D721Med (cell line): Measurements from ENCODE around the gene MUC5B.

ENCODE experiments used
- DNase-seq: peaks from one replicate; pipeline ENCODE4 v3.0.0; 2011; ENCODE audit warnings: low spot score; ENCODE audit not compliant: insufficient read length
- FAIRE-seq: peaks from 2 replicates; lab custom pipeline; 2011; peaks lifted over from hg19 to GRCh38; lab: Jason Lieb, UNC
- CTCF ChIP-seq: IDR thresholded peaks from 2 replicates; pipeline ENCODE4 v1.5.1; 2012; ENCODE audit warnings: mild to moderate bottlenecking, control low read depth; ENCODE audit not compliant: insufficient read depth; ENCODE audit errors: missing control alignments

The MUC5B gene

GRCh38 chr11:1291295-1292017 lies 68.6 kb downstream of the MUC5B start:
- no peak for TF ChIP-seq CTCF
- no peak for FAIRE-seq
- DNase-seq = no peak

GRCh38 chr11:1292018-1292643 lies 69.3 kb downstream of the MUC5B start:
- no peak for TF ChIP-seq CTCF
- no peak for DNase-seq
- FAIRE-seq = no peak

- no peak for TF ChIP-seq CTCF
- DNase-seq (no peak), FAIRE-seq (no peak)
These were observed 70.1 kb downstream of the MUC5B start for GRCh38 chr11:1292644-1293618.

- TF ChIP-seq CTCF = peak; percentile 32
- DNase-seq (no peak), FAIRE-seq (no peak)
These were observed 70.8 kb downstream of the MUC5B start for GRCh38 chr11:1293619-1294015.

GRCh38 chr11:1295086-1295485 lies 72.2 kb downstream of the MUC5B start:
- FAIRE-seq (no peak), DNase-seq (no peak)

GRCh38 chr11:1295591-1295990 lies 72.7 kb downstream of the MUC5B start:
- FAIRE-seq (no peak), DNase-seq (no peak)
- TF ChIP-seq CTCF = no peak

More at GRCh38 chr11:1295086-1295485, 72.2 kb downstream of the MUC5B start:
- TF ChIP-seq CTCF = no peak
